ENCODE results near the gene EPN2.

DNA sequence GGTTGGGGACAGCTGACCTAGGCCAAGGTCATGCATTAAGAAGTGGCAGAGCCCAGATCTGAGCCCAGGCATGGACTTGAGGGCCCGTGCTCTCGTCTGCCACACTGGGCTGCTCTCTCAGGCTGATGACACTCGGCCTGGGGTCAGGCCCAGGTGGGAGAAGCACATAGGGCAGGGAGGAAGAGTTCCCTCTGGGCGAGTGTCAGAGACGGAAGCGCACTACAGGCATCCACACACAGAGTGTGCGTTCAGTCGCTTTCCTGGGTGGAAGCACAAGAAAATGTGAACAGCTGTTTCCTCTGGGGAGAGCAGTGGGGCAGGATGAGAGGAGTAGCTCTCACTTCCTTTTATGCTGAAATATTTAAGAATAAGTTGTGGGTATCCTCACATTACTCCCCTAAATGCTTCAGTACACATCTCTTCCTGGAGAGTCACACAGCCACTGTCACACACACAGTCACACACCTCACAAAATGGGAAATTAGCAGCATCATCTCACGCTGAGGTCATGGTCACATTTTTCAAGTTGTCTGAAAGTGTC lies 65.7 kb downstream of the EPN2 start:
- TF ChIP-seq, protein P1, sequence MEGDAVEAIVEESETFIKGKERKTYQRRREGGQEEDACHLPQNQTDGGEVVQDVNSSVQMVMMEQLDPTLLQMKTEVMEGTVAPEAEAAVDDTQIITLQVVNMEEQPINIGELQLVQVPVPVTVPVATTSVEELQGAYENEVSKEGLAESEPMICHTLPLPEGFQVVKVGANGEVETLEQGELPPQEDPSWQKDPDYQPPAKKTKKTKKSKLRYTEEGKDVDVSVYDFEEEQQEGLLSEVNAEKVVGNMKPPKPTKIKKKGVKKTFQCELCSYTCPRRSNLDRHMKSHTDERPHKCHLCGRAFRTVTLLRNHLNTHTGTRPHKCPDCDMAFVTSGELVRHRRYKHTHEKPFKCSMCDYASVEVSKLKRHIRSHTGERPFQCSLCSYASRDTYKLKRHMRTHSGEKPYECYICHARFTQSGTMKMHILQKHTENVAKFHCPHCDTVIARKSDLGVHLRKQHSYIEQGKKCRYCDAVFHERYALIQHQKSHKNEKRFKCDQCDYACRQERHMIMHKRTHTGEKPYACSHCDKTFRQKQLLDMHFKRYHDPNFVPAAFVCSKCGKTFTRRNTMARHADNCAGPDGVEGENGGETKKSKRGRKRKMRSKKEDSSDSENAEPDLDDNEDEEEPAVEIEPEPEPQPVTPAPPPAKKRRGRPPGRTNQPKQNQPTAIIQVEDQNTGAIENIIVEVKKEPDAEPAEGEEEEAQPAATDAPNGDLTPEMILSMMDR (IDR thresholded peaks at IDR 0.05) = no peak
- no peak for TF ChIP-seq POLR2A (IDR thresholded peaks at IDR 0.05)

Data from testis (tissue), 2 donors.